ENCODE data around the gene NFKB1.

DNA sequence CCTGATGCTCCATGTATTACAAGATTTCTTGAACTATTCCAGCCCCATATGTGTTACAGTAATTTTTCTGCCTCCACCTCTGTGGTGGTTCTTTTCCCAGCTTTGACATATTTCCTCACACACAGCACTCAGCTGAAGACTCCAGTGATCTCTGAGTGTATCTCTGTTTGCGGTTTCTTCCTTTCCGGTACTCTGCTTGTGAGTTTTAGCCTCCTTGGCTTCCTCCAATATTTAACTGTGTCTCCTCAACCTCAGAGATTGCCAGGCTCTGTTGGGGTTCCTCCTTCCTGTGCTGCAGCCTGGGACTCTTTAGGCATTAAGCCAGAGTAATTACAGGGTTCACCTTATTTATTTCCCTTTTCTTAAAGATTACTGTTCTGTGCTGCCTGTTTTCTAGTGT, 73.2 kb downstream of the NFKB1 start:
- TF ChIP-seq, protein P1, sequence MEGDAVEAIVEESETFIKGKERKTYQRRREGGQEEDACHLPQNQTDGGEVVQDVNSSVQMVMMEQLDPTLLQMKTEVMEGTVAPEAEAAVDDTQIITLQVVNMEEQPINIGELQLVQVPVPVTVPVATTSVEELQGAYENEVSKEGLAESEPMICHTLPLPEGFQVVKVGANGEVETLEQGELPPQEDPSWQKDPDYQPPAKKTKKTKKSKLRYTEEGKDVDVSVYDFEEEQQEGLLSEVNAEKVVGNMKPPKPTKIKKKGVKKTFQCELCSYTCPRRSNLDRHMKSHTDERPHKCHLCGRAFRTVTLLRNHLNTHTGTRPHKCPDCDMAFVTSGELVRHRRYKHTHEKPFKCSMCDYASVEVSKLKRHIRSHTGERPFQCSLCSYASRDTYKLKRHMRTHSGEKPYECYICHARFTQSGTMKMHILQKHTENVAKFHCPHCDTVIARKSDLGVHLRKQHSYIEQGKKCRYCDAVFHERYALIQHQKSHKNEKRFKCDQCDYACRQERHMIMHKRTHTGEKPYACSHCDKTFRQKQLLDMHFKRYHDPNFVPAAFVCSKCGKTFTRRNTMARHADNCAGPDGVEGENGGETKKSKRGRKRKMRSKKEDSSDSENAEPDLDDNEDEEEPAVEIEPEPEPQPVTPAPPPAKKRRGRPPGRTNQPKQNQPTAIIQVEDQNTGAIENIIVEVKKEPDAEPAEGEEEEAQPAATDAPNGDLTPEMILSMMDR (IDR thresholded peaks at IDR 0.05): no peak
- no peak for TF ChIP-seq POLR2A (IDR thresholded peaks at IDR 0.05)

Measured in uterus (tissue), 2 donors.